Peyer's patch (tissue), 4 donors: ENCODE data around the gene SPOCK2. TPM values are rescaled to one million over a fixed set of nuclear protein-coding genes. Genes with fewer than 3 reads are reported as not detected.

Experiments
- DNase-seq, 3 donors: peaks; one replicate each; pipeline ENCODE4 v3.0.0-alpha.2; 2017 to 2019
- H3K27ac ChIP-seq, 4 donors: fragments of 200-600 bp; sonication (generic); one replicate each; pipeline ENCODE4 v1.5.1; 2016 to 2019
- H3K27me3 ChIP-seq, 2 donors: fragments of 200-600 bp; sonication (generic); one replicate each; pipeline ENCODE4 v1.5.1; 2019
- H3K36me3 ChIP-seq, 3 donors: fragments of 200-600 bp; sonication (generic); one replicate each; pipeline ENCODE4 v1.5.1; 2016 to 2019
- H3K4me1 ChIP-seq, 4 donors: fragments of 200-600 bp; sonication (generic); one replicate each; pipeline ENCODE4 v1.5.1; 2016 to 2019
- H3K4me3 ChIP-seq, 4 donors: fragments of 200-600 bp; sonication (generic); 1 replicate in 3 of 4; 2 replicates in 1 of 4; pipeline ENCODE4 v1.5.1; 2016 to 2019; ENCODE audit warnings: mild to moderate bottlenecking in 1 of 4
- H3K9me3 ChIP-seq, 4 donors: fragments of 200-600 bp; sonication (generic); one replicate each; pipeline ENCODE4 v1.5.1; 2016 to 2019; ENCODE audit warnings: mild to moderate bottlenecking in 1 of 4
- CTCF ChIP-seq, 6 experiments: fragments of 450-650 bp in 4 of 6; fragments of 200-600 bp in 2 of 6; sonication (generic) in 1 of 6; IDR thresholded peaks; one replicate each; pipeline ENCODE4 v1.5.1; 2017 to 2019; ENCODE audit warnings: antibody characterized with exemption in 6 of 6, mild to moderate bottlenecking in 3 of 6, moderate library complexity in 1 of 6
- POLR2A ChIP-seq, 2 donors: fragments of 450-650 bp; IDR thresholded peaks; one replicate each; pipeline ENCODE4 v1.5.1; 2017; ENCODE audit warnings: antibody characterized with exemption in 2 of 2, mild to moderate bottlenecking in 2 of 2, moderate library complexity in 2 of 2
- total RNA-seq, 4 donors: library from RNA; depleted of rRNA; stranded (reverse); fragments of >200 nt; gene quantifications; one replicate each; pipeline ENCODE4 v1.1.0, GENCODE V29; 2016

SPOCK2 gene
- total RNA-seq, 4 donors from 2014 or later, result 8.3 to 54.5 (median 11.4) TPM

DNA sequence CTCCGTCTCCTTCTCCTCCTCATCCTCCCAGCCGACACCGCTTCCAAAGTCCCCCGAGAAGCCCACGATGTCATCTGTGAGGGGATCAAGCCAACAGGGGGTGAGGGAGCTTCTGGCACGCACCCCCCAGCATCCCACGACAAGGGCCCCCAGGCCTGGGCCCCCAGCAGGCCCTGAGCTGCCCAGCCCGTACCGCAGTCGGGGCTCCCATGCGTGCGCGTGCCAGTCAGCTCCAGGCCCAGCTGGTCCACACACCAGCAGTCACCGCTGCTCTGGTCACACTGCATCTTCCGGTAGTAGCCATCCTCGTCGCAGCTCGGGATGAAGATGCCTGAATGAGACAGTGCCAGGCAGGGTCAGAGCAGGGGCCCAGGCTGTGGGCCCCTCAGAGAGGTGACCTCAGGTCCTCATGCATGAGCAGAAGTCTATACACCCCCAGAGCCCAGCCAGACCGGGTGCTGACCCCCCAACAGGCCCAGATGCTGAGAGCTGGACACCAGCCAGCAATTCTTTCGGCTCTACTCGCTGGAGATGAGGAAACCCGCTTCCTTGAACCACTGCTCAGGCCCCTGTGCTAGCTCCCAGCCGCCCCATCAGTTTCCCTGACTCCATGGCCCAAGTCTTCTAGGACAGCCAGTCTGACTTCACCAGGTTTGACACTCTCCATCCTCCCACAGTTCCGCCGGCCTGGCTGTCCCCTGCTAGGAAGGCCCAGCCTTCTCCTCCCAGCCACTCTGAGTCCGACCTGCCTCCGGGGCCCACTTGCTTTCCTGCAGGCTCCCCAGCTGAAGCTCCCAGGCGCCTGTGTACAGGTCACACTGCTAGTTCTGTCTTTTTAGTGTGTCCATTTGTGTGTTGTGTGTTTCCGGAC lies 25.3 kb downstream of the SPOCK2 start:
- Histone ChIP-seq H3K4me1 (no peaks in the 10 kb centered on the region), H3K9me3 (no peaks in the 10 kb centered on the region), H3K36me3 (no peaks in the 10 kb centered on the region), H3K27ac (no peak overlapping the region), H3K27me3 (no peaks in the 10 kb centered on the region), H3K4me3 (no peak overlapping the region)
- no peak for DNase-seq
- TF ChIP-seq CTCF (IDR thresholded peaks at IDR 0.05), result no peak
- TF ChIP-seq POLR2A (IDR thresholded peaks at IDR 0.05), result no peak

DNA sequence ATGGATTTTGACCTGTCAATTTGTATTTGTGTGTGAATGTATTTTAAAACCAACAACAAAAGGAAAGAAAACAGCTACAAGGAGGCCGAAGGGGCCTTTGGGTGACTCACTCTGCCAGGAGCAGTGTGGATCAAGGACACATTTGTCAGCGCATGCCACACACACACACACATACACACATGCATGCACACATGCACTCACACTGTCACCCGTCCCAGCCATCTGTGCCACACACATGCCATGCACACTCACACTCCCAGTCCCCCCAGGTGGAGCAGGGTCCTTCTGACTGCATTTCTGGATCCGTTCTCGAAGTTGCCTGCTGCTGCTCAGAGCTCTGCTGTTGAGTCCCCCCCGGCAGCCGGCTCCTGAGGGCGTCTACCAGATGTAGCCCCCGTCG lies 26.0 kb downstream of the SPOCK2 start:
- H3K9me3 ChIP-seq, result no peaks in the 10 kb centered on the region
- TF ChIP-seq CTCF (IDR thresholded peaks at IDR 0.05) (no peak), POLR2A (IDR thresholded peaks at IDR 0.05) (no peak)
- no peaks in the 10 kb centered on the region for H3K27me3 ChIP-seq
- H3K4me3 ChIP-seq, result no peak overlapping the region
- no peak for DNase-seq
- no peaks in the 10 kb centered on the region for H3K36me3 ChIP-seq
- no peak overlapping the region for H3K27ac ChIP-seq
- no peaks in the 10 kb centered on the region for H3K4me1 ChIP-seq

GRCh38 chr10:72061930-72062329 lies 26.4 kb downstream of the SPOCK2 start:
- Histone ChIP-seq H3K27me3 (no peaks in the 10 kb centered on the region), H3K27ac (no peak overlapping the region), H3K36me3 (no peaks in the 10 kb centered on the region), H3K9me3 (no peaks in the 10 kb centered on the region), H3K4me1 (no peaks in the 10 kb centered on the region), H3K4me3 (no peak overlapping the region)
- no peak for DNase-seq
- TF ChIP-seq POLR2A (IDR thresholded peaks at IDR 0.05) (no peak), CTCF (IDR thresholded peaks at IDR 0.05) (no peak)

GRCh38 chr10:72061491-72061890 lies 26.9 kb downstream of the SPOCK2 start:
- no peak for TF ChIP-seq CTCF (IDR thresholded peaks at IDR 0.05)
- TF ChIP-seq POLR2A (IDR thresholded peaks at IDR 0.05), result no peak
- no peak overlapping the region for H3K27ac ChIP-seq
- H3K9me3 ChIP-seq, result no peaks in the 10 kb centered on the region
- DNase-seq, result no peak
- H3K36me3 ChIP-seq, result no peaks in the 10 kb centered on the region
- H3K4me1 ChIP-seq, result no peaks in the 10 kb centered on the region
- H3K27me3 ChIP-seq, result no peaks in the 10 kb centered on the region
- H3K4me3 ChIP-seq, result no peak overlapping the region

DNA sequence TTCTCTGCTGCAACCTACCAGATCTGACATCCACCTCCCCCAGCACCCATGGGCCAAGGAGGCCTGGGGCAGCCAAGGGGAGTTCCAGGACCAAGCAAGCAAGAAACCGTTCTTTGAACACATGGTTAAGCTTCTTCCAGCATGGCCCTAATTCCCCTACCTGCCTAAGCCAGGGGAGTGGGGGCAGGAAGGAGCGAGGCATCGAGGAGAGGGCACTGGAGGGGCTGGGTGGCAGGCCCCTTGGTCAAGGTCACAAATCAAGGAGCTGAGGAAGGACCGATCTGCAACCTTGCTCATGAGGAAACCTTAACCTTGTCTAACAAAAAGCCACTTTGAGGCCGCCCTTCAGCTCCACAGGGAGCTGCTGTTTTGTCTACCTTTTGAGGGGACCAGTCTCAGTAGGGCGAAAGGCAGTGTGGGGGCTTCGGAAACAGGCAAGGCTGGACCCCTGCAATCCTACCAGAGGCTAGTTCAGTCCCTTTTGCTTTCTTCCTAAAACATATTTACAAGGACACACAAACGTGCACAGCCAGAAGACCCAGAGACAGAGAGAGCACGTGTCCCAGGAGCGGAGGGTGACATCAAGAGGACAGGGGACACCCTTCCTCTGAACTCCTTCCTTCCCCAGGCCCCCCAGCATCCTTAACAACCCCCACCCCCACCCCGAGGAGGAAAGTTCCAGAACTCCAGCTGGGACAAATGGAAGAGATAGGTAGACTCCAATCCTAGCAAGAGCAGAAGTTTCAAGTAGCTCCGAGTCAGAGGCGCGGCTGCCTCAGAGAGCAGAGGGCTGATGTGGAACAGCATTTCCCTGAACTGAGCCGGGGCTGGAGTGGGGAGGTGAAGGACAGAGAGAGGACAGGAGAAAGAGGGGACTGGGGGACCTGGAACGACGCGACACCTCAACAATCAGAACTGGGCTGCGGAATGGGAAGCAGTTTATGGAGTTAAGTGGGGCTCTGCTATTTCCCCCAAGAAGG lies 28.2 kb downstream of the SPOCK2 start:
- Histone ChIP-seq H3K27me3 (no peaks in the 10 kb centered on the region), H3K36me3 (no peaks in the 10 kb centered on the region), H3K27ac (no peak overlapping the region), H3K9me3 (no peaks in the 10 kb centered on the region), H3K4me1 (no peaks in the 10 kb centered on the region), H3K4me3 (no peak overlapping the region)
- no peak for DNase-seq
- TF ChIP-seq CTCF (IDR thresholded peaks at IDR 0.05) (no peak), POLR2A (IDR thresholded peaks at IDR 0.05) (no peak)
